Inflammatory macrophage treated with lipopolysaccharide for 1 hour (primary cell): ENCODE measurements around the gene TCEAL1.
A peak's percentile ranks its signal among the peaks of the same experiment; 100 is the strongest.
"Not testable (repeated sequence)": the region's sequence is repeated elsewhere in the genome, so short reads cannot be mapped to it uniquely, and the experiment has no call there.

Source experiments
- DNase-seq, 2 donors: peaks; one replicate each; pipeline ENCODE4 v3.0.0-alpha.2; 2020 to 2022

The TCEAL1 gene

GRCh38 chrX:103628386-103629317 lies at the start of gene TCEAL1:
Gene TCEAL1, plus strand, starts transcription at chrX:103628975. Its CDS starts 942 bp downstream, at chrX:103629917.
- DNase-seq = peak; percentile 15 to 29

GRCh38 chrX:103584596-103584995 lies 44.2 kb upstream of the TCEAL1 start:
- no peak for DNase-seq

- peak in 1 of 2 donors; percentile 2 for DNase-seq
These were observed 43.1 kb upstream of the TCEAL1 start, which contains the start of gene TCEAL4 for GRCh38 chrX:103585411-103586313. Gene TCEAL4, plus strand, starts transcription at chrX:103585515. Its CDS starts 1,161 bp downstream, at chrX:103586676.

- DNase-seq = no peak
These were observed 42.5 kb upstream of the TCEAL1 start for GRCh38 chrX:103586314-103586646.

GRCh38 chrX:103586659-103587058 lies 42.1 kb upstream of the TCEAL1 start:
- DNase-seq = no peak

- not testable (repeated sequence) for DNase-seq
These were observed 36.5 kb upstream of the TCEAL1 start for GRCh38 chrX:103592295-103592694.

- DNase-seq = not testable (repeated sequence)
These were observed 33.6 kb upstream of the TCEAL1 start for GRCh38 chrX:103595202-103595601.

GRCh38 chrX:103607364-103608305 lies 21.1 kb upstream of the TCEAL1 start, which contains the start of gene TCEAL3:
Gene TCEAL3, plus strand, starts transcription at chrX:103607963. Its CDS starts 1,102 bp downstream, at chrX:103609065.
- peak in 1 of 2 donors; percentile 0 for DNase-seq

GRCh38 chrX:103608306-103608963 lies 20.3 kb upstream of the TCEAL1 start:
- DNase-seq = peak in 1 of 2 donors; percentile 6

- DNase-seq = no peak
These were observed 18.5 kb upstream of the TCEAL1 start for GRCh38 chrX:103610282-103610681.

GRCh38 chrX:103613362-103613890 lies 15.3 kb upstream of the TCEAL1 start:
- DNase-seq = no peak

- no peak for DNase-seq
These were observed 13.8 kb upstream of the TCEAL1 start for GRCh38 chrX:103614999-103615398.

- DNase-seq = no peak
These were observed 12.9 kb upstream of the TCEAL1 start for GRCh38 chrX:103615781-103616371.

- no peak for DNase-seq
These were observed 12.0 kb upstream of the TCEAL1 start for GRCh38 chrX:103616676-103617186.

GRCh38 chrX:103624111-103624510 lies 4.7 kb upstream of the TCEAL1 start:
- DNase-seq = no peak

- DNase-seq = peak in 1 of 2 donors; percentile 49
These were observed 1.9 kb upstream of the TCEAL1 start for GRCh38 chrX:103626855-103627254.

GRCh38 chrX:103629318-103630170 lies 769 bp downstream of the TCEAL1 start:
- peak in 1 of 2 donors; percentile 27 for DNase-seq

- DNase-seq = no peak
These were observed 1.4 kb downstream of the TCEAL1 start for GRCh38 chrX:103630171-103630511.

- DNase-seq = no peak
These were observed 2.4 kb downstream of the TCEAL1 start for GRCh38 chrX:103631145-103631544.

GRCh38 chrX:103635436-103635835 lies 6.7 kb downstream of the TCEAL1 start:
- no peak for DNase-seq
